Heart left ventricle (tissue), 13 donors: ENCODE results near the gene FFAR3.

Experiments
- CTCF ChIP-seq, 12 donors: fragments of 200-600 bp; sonication (generic) in 4 of 12; IDR thresholded peaks; one replicate each; pipeline versions ENCODE4 v1.5.0 to v1.8.0; 2018 to 2022; ENCODE audit warnings: antibody characterized with exemption in 12 of 12, mild to moderate bottlenecking in 5 of 12
- POLR2A ChIP-seq, 2 donors: fragments of 450-650 bp; IDR thresholded peaks; one replicate each; pipeline ENCODE4 v1.6.1; 2017; ENCODE audit warnings: antibody characterized with exemption in 2 of 2, mild to moderate bottlenecking in 2 of 2, moderate library complexity in 2 of 2
- donor health status: ischemic (EF 13 %, LVEDD 7.1; RV severe dilation, severe dysfunction).
- donor health status: DM: no; HTN: yes; CAD: no.
- donor health status: DM: no; HTN: no; CAD: no.
- donor health status: ischemic (EF 25% LVEDD 6.9; RV normal size, moderate dysfunction).
- donor health status: ischemic (EF 25% LVEDD 5.7; RV mildly dilated, moderate dysfunction).
- donor health status: ischemic (EF 35%, LVEDD 5.7; RV mildly dilated, moderate dysfunction).
- donor health status: nonischemic (EF 11% LVEDD 7.7; RV severe dilation, severe dysfunction).
- donor health status: DM: yes; HTN: yes; CAD: no.
- donor health status: PGD.
- donor health status: ischemic (EF 29% LVEDD 5.4; RV normal size, mild dysfunction).
- donor health status: nonischemic (EF 23%, LVEDD 6.1; RV moderate dilation, normal function).

GRCh38 chr19:35344511-35345031 is 13.7 kb upstream of the FFAR3 start:
- no peak for TF ChIP-seq CTCF (IDR thresholded peaks at IDR 0.05)
- no peak for TF ChIP-seq POLR2A (IDR thresholded peaks at IDR 0.05)
